Caco-2 (cell line): ENCODE measurements around the gene COPB1. TPM values are rescaled to one million over a fixed set of nuclear protein-coding genes. Genes with fewer than 3 reads are reported as not detected.

ENCODE experiments used
- BruUV-seq: library from RNA; stranded (reverse); fragments of 400-500 nt; replicated peaks from 2 replicates; lab custom pipeline; 2021; lab: Mats Ljungman, UMichigan
- CTCF ChIA-PET: fragments of 300-600 bp; sonication (Branson Sonifier 250); formaldehyde crosslinking; loops from one replicate; lab custom pipeline; 2022; ENCODE audit warnings: antibody characterized with exemption; lab: Charles Lee
- POLR2A ChIA-PET: fragments of 300-600 bp; sonication (Branson Sonifier 250); formaldehyde crosslinking; loops from one replicate; lab custom pipeline; 2022; ENCODE audit warnings: antibody characterized with exemption; lab: Charles Lee
- DNase-seq, 2 experiments: peaks; one replicate each; pipeline versions ENCODE4 v3.0.0 to v3.0.0-alpha.2; 2020 to 2022
- H3K27me3 ChIP-seq: replicated peaks from 2 replicates; pipeline ENCODE4 v1.6.0; 2011; ENCODE audit warnings: low read length; ENCODE audit not compliant: control insufficient read depth, insufficient read depth
- H3K36me3 ChIP-seq: 2 replicates; pipeline ENCODE4 v1.5.1; 2011; ENCODE audit warnings: low read length; ENCODE audit not compliant: control insufficient read depth, insufficient read depth
- H3K4me1 ChIP-seq: fragments of 250-450 bp; sonication (Bioruptor Pico); 2 replicates; pipeline ENCODE4 v1.5.1; 2020; ENCODE audit warnings: mild to moderate bottlenecking
- H3K4me3 ChIP-seq: 2 replicates; pipeline ENCODE4 v1.5.1; 2011; ENCODE audit warnings: low read depth, mild to moderate bottlenecking, control low read depth, low read length
- H3K9me3 ChIP-seq: fragments of 250-450 bp; sonication (Bioruptor Pico); 2 replicates; pipeline ENCODE4 v1.5.1; 2020; ENCODE audit warnings: mild to moderate bottlenecking, moderate library complexity
- H3K27ac Mint-ChIP-seq: one replicate; pipeline ENCODE4 v1.8.0; 2022; ENCODE audit warnings: mixed read lengths; ENCODE audit not compliant: unreplicated experiment
- H3K27me3 Mint-ChIP-seq: one replicate; pipeline ENCODE4 v1.8.0; 2022; ENCODE audit warnings: mixed read lengths; ENCODE audit not compliant: insufficient read depth, unreplicated experiment
- H3K36me3 Mint-ChIP-seq: one replicate; pipeline ENCODE4 v1.8.0; 2022; ENCODE audit warnings: mild to moderate bottlenecking, mixed read lengths; ENCODE audit not compliant: insufficient read depth, unreplicated experiment
- H3K4me1 Mint-ChIP-seq: one replicate; pipeline ENCODE4 v1.8.0; 2022; ENCODE audit warnings: low read depth, mixed read lengths; ENCODE audit not compliant: unreplicated experiment
- H3K4me3 Mint-ChIP-seq: one replicate; pipeline ENCODE4 v1.8.0; 2022; ENCODE audit warnings: mild to moderate bottlenecking, moderate library complexity, mixed read lengths; ENCODE audit not compliant: unreplicated experiment
- H3K9me3 Mint-ChIP-seq: one replicate; pipeline ENCODE4 v1.8.0; 2022; ENCODE audit warnings: mixed read lengths; ENCODE audit not compliant: unreplicated experiment
- CTCF ChIP-seq, 2 experiments: fragments of 200-600 bp in 1 of 2; IDR thresholded peaks; 1 replicate in 1 of 2; 2 replicates in 1 of 2; pipeline versions ENCODE4 v1.5.1 to v1.8.0; 2011 to 2022; ENCODE audit warnings: antibody characterized with exemption in 1 of 2, control low read depth in 1 of 2, inconsistent platforms in 1 of 2, low read depth in 1 of 2, low read length in 1 of 2, mild to moderate bottlenecking in 1 of 2, moderate library complexity in 1 of 2; ENCODE audit not compliant: insufficient read depth in 1 of 2, severe bottlenecking in 1 of 2, unreplicated experiment in 1 of 2
- intact Hi-C: fragments of 100-400 bp; cut with micrococcal nuclease; formaldehyde crosslinking; loops from one replicate; pipeline ENCODE4 v1.10.0; 2022; ENCODE audit not compliant: unreplicated experiment
- total RNA-seq: library from RNA; stranded (reverse); gene quantifications from 2 replicates; pipeline ENCODE4 v1.2.3, GENCODE V29; 2022

Gene COPB1
- total RNA-seq, 1 experiment from 2014 or later, result 125 TPM

- H3K36me3 ChIP-seq, result no peaks in the 10 kb centered on the region
- Mint-ChIP-seq H3K27me3 (no peaks in the 10 kb centered on the region), H3K9me3 (no peaks in the 10 kb centered on the region), H3K27ac (peak overlapping the region; percentile 87), H3K36me3 (peaks cover 60% of the 10 kb centered on the region), H3K4me3 (peak overlapping the region; percentile 76), H3K4me1 (peaks cover 12% of the 10 kb centered on the region)
- CTCF ChIA-PET, result interaction anchor here (0.8 kb wide), 1 partner anchor 408 kb away, joined by 3 read pairs; no protein-coding TSS in a partner anchor
- peak overlapping the region; percentile 68 for H3K4me3 ChIP-seq
- TF ChIP-seq CTCF (IDR thresholded peaks at IDR 0.05; ENCODE audit: insufficient read depth in 1 of 2, low read depth in 1 of 2, low read length in 1 of 2, severe bottlenecking in 1 of 2, unreplicated experiment in 1 of 2), result no peak
- no peaks in the 10 kb centered on the region for H3K9me3 ChIP-seq
- TSS peak; percentile 85 for BruUV-seq
- no peaks in the 10 kb centered on the region for H3K27me3 ChIP-seq
- peaks cover 12% of the 10 kb centered on the region; the same call in 1 of the 2 replicates for H3K4me1 ChIP-seq
- POLR2A ChIA-PET, result interaction anchor here (0.6 to 1.0 kb wide), 2 partner anchors 20 to 392 kb away, joined by 3 to 5 read pairs; partner anchors contain the start of genes CYP2R1 and PSMA1
- DNase-seq, result peak in 1 of 2 experiments; percentile 59
- intact Hi-C loops, result no loop called here
These were observed 605 bp upstream of the COPB1 start for GRCh38 chr11:14500181-14500651.

GRCh38 chr11:14499178-14499559 lies 442 bp downstream of the COPB1 start:
- H3K4me3 Mint-ChIP-seq, result peak overlapping the region; percentile 76
- Histone ChIP-seq H3K9me3 (no peaks in the 10 kb centered on the region), H3K36me3 (no peaks in the 10 kb centered on the region), H3K27me3 (no peaks in the 10 kb centered on the region), H3K4me3 (peak overlapping the region; percentile 68), H3K4me1 (peaks cover 12% of the 10 kb centered on the region; the same call in 1 of the 2 replicates)
- no peak for TF ChIP-seq CTCF (IDR thresholded peaks at IDR 0.05; ENCODE audit: insufficient read depth in 1 of 2, low read depth in 1 of 2, low read length in 1 of 2, severe bottlenecking in 1 of 2, unreplicated experiment in 1 of 2)
- TSS peak; percentile 27 for BruUV-seq
- CTCF ChIA-PET, result no interaction called here
- H3K9me3 Mint-ChIP-seq, result no peaks in the 10 kb centered on the region
- peak in 1 of 2 experiments; percentile 41 for DNase-seq
- POLR2A ChIA-PET, result no interaction called here
- peaks cover 12% of the 10 kb centered on the region for H3K4me1 Mint-ChIP-seq
- H3K27ac Mint-ChIP-seq, result peak overlapping the region; percentile 87
- intact Hi-C loops, result loop anchor here (1.0 kb wide), 1 partner anchor 21 kb away; the partner anchor contains the start of gene PSMA1
- no peaks in the 10 kb centered on the region for H3K27me3 Mint-ChIP-seq
- H3K36me3 Mint-ChIP-seq, result peaks cover 61% of the 10 kb centered on the region

- Mint-ChIP-seq H3K4me3 (no peak overlapping the region), H3K27ac (no peak overlapping the region), H3K27me3 (no peaks in the 10 kb centered on the region), H3K4me1 (no peaks in the 10 kb centered on the region), H3K9me3 (no peaks in the 10 kb centered on the region), H3K36me3 (peaks cover 83% of the 10 kb centered on the region)
- DNase-seq, result no peak
- POLR2A ChIA-PET, result no interaction called here
- intact Hi-C loops, result no loop called here
- H3K36me3 ChIP-seq, result no peaks in the 10 kb centered on the region; the same call in none of the 2 replicates
- BruUV-seq, result no TSS peak
- H3K4me1 ChIP-seq, result no peaks in the 10 kb centered on the region
- no peak for TF ChIP-seq CTCF (IDR thresholded peaks at IDR 0.05; ENCODE audit: insufficient read depth in 1 of 2, low read depth in 1 of 2, low read length in 1 of 2, severe bottlenecking in 1 of 2, unreplicated experiment in 1 of 2)
- H3K9me3 ChIP-seq, result no peaks in the 10 kb centered on the region
- no peak overlapping the region for H3K4me3 ChIP-seq
- CTCF ChIA-PET, result no interaction called here
- no peaks in the 10 kb centered on the region for H3K27me3 ChIP-seq
These were observed 18.9 kb downstream of the COPB1 start for GRCh38 chr11:14480716-14481115.
